NCI-H2029 (cell line): ENCODE data around the gene BFSP2.
A peak's percentile ranks its signal among the peaks of the same experiment; 100 is the strongest.
"Not testable (repeated sequence)": the region's sequence is repeated elsewhere in the genome, so short reads cannot be mapped to it uniquely, and the experiment has no call there.

Experiments
- DNase-seq: peaks from one replicate; lab custom pipeline; 2025; lab: John Stamatoyannopoulos, UW

The BFSP2 gene

DNA sequence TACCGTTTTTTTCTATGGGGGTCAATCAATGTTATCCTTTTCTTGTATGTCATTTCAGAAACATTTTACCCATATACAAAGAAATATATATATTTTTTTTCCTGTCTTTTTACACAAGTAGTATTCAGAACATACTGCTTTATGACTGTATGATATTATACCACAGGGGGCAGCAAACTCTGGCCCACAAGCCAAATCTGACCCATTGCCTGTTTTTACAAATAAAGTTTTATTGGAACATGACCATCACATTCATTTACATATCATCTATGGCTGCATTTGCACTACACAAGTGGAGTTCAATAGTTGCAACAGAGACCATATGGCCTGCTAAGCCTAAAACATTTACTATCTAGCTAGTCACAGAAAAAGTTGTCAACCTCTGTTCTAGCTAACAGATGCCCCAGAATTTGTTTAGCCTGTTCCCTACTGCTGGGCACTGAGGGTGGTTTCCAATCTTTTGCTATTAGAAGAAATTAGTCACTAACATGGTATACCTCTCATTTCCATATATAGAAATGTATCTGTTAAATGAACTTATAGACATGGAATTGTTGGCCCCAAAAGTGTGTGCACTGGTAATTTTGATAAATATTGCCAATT is 57.7 kb downstream of the BFSP2 start:
- DNase-seq = no peak

GRCh38 chr3:133459400-133459799 is 59.5 kb downstream of the BFSP2 start:
- no peak for DNase-seq

DNA sequence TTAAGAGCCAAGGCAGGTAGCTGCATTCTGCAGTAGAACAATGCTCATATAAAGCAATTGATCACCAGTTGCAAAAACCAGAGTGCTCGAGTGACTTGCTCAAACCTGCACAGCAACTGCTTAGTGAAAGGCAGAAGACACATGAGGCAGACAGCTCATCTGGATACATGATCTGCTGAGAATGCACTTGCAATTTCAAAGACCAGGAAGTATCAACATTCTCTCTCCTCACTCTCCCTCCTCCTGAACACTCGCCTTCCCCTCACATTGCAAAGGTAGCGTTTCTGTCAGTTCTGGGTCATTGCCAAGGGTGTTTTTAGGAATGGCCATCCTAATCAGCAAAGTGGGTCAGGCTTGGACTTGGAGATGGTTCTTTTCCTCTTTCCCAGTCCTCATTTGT is 61.0 kb downstream of the BFSP2 start:
- peak; percentile 49 for DNase-seq

DNA sequence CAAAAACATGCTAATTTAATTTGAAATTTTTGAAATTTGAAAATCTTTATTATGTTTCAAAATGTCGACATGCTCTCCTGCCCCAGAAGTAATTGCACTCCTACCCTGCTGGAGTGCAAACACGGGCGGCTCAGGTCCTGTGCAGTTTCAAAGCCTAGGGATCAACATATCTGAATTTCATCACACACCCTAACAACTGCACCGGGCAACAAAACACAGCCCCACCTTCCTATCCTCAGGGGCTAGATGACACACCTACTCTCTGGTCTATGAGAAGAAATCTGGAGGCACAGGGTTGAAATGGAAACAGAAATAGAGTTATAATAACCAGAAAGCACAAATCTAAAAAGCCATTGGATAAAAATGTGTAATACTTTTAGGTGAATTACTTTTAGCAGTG is 61.4 kb downstream of the BFSP2 start:
- DNase-seq = no peak

DNA sequence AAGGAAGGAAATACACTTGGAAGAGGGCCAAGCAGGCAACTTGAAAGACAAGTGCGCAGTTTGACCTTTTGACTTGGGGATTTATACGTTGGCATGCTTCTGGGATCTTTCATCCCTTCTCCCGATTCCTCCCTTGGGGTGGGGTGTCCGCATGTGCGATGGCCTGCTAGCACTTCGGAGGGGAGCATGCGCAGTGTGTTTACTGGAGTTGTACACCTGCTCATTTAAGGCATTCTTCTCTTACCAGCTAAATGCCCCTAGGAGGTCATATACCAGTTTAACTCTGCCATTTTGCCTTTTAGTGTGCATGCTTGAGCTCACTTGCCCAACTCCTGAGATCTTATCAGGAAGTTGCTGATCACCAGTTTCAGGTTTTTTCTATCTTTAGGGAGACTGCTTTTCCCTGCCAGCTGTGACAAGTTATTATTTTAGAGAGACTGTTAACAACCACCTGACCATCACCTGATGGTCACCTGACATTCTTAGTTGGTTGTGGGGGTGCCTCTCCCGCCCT is 63.5 kb downstream of the BFSP2 start:
- no peak for DNase-seq

- peak; percentile 15 for DNase-seq
Measured at GRCh38 chr3:133464573-133464972, 64.7 kb downstream of the BFSP2 start.

GRCh38 chr3:133466531-133467386 is 66.9 kb downstream of the BFSP2 start:
- DNase-seq = peak; percentile 89

- no peak for DNase-seq
Measured at GRCh38 chr3:133467780-133468179, 67.9 kb downstream of the BFSP2 start.

- DNase-seq = no peak
Measured at GRCh38 chr3:133468251-133468721, 68.4 kb downstream of the BFSP2 start.

GRCh38 chr3:133469140-133469731 is 69.4 kb downstream of the BFSP2 start:
- no peak for DNase-seq

- peak; percentile 79 for DNase-seq
Measured at GRCh38 chr3:133472242-133472641, 72.4 kb downstream of the BFSP2 start.

GRCh38 chr3:133472889-133473288 is 73.0 kb downstream of the BFSP2 start:
- no peak for DNase-seq

DNA sequence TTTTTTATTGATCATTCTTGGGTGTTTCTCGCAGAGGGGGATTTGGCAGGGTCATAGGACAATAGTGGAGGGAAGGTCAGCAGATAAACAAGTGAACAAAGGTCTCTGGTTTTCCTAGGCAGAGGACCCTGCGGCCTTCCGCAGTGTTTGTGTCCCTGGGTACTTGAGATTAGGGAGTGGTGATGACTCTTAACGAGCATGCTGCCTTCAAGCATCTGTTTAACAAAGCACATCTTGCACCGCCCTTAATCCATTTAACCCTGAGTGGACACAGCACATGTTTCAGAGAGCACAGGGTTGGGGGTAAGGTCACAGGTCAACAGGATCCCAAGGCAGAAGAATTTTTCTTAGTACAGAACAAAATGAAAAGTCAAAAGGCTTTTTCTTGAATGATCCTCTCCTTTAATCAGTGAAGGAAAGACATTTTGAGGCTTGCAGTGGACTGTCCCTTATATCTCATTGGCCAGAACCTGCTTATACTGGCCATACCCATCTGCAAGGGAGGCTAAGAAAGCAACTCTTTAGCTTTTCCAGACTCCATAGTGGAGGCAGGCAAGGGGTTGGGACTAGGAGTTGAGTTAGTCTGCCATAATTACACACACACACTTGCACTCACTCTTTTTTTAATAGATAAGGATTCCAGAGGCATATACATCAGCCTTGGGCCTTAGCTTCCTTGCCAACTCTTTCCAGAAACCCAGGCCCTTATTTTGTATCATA is 73.8 kb downstream of the BFSP2 start:
- not testable (repeated sequence) for DNase-seq

DNA sequence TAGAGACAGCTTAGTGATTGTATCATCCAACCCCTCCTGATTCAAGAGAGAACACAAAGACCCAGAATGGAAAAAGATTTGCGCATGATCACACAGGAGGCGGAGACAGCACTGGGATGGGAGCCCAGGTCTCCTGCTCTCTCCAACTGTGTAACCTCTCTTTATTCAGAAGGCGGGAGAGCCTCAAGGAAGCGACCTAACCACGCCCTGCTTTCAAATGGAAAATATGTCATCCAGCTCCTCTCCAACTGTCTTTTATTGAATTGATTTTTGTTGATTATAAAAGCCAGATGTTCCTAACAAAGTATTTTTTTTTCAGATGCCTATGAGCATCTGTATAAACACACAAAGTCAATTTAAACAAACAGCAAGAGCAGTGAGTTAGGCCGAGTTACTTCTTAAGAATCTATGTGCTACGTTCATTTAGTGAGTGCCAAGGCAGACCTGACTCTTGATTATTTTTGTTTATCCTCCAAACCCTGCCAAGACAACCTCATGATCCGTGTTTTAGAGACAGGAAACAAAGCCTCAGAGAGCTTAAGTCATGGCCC is 74.5 kb downstream of the BFSP2 start:
- peak; percentile 91 for DNase-seq

GRCh38 chr3:133474817-133475216 is 75.0 kb downstream of the BFSP2 start:
- DNase-seq = no peak

DNA sequence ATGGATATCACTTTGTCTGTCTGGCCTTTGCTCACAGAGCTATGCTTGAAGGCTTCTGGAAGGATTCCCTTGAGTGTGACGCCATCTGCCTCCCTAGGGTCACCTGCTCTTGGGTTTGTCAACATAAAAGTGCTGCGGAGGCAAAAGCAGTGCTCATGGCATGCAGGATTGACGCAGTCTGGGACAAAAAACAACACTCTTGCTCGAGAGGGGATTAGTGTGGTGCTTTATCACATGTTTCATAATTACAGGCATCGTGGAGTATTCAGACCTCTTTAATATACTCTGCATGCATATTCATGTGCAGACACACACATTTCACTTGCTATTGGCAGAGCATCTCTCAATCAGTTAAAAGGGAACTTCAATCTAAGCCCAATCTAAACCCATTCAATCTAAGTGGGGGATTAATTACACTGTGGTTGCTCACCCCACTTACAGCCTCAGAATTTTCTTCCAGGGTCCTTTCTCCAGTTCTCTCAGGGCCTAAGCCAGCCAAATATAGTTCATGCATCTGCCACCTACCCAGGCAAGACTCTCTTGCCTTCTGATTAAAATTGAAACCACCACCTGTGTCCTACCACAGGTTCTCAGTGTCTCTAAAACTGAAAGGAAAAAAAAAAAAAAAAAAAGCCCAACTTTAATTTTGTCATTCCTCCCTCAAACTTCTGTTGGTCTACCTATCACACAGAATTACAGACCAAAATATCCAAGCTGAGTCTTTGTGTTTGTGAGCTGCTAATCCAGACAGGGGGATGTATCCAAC is 75.6 kb downstream of the BFSP2 start:
- DNase-seq = peak; percentile 81

DNA sequence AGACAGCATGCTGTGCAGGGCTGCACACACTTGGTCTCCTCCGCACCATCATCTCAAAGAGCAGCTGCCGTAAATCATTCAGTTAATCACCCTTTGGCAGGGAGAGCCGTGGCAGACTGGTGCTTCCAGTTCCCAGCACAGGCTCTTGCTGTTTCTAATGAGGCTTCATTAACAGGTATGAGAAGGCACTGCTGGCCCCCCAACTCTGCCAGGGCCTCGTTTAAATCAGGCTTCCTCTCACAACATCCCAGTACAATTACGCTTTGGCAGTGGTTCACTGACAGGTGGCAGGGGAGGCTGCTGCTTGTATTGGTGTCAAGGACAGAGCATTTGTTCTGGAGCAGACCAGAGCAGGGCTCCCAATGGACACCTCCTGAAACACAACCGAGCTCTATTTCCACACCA is 77.1 kb downstream of the BFSP2 start:
- peak; percentile 42 for DNase-seq

- no peak for DNase-seq
Measured at GRCh38 chr3:133477487-133477886, 77.6 kb downstream of the BFSP2 start.

- no peak for DNase-seq
Measured at GRCh38 chr3:133478624-133479023, 78.8 kb downstream of the BFSP2 start.

DNA sequence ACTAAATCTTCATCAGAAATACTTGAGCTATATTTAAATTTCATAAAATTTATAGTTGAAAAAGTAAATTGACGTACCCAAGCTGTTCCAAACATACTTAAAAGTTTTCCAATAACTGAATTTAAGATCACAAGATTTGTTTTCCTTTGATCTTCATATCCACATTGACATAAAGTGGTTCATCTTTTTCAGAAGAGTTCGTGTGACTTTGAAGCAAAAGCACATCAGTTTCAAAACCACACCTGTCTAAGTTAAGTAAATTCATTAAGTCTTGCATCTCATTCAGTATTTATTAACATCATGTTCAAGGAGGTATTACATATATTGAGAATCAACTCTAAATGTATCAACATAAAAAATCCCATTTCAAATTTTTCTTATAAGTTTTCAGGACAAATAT is 79.5 kb downstream of the BFSP2 start:
- no peak for DNase-seq
